Measurements from ENCODE around the gene SCAF4. TPM values are rescaled to one million over a fixed set of nuclear protein-coding genes. Genes with fewer than 3 reads are reported as not detected.

The SCAF4 gene
- total and polyA plus RNA-seq, 8 donors: 23.9 to 44.1 (median 41.5) TPM

DNA sequence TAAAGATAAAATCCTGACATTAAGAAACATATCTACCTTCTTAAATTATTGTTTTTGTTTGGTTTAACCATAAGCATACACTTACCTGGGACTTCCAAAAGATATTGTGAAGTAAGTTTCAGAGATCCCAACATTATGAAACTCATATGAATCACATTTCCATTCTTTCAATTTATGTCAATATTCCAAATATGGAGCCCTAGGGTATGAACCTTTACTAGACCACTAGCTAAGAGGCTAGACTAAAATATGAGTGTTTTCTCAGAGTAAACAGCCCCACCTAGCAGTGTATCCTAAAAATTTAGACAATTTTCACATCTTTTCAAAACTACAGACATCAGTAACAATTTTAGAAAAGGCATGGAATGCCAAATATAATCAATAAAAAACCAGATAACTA, 24.4 kb downstream of the SCAF4 start:
- Histone ChIP-seq H3K27me3 (no peaks in the 10 kb centered on the region), H3K27ac (no peak overlapping the region), H3K9me3 (no peaks in the 10 kb centered on the region), H3K4me3 (no peak overlapping the region), H3K4me1 (peaks cover 10 to 40% of the 10 kb centered on the region in 2 donors), H3K36me3 (peaks cover 0 to 3% of the 10 kb centered on the region in 2 donors)
- intact Hi-C loops (cut with DNase I): no loop called here
- ATAC-seq (no peak), DNase-seq (no peak)
- TF ChIP-seq, protein P1, sequence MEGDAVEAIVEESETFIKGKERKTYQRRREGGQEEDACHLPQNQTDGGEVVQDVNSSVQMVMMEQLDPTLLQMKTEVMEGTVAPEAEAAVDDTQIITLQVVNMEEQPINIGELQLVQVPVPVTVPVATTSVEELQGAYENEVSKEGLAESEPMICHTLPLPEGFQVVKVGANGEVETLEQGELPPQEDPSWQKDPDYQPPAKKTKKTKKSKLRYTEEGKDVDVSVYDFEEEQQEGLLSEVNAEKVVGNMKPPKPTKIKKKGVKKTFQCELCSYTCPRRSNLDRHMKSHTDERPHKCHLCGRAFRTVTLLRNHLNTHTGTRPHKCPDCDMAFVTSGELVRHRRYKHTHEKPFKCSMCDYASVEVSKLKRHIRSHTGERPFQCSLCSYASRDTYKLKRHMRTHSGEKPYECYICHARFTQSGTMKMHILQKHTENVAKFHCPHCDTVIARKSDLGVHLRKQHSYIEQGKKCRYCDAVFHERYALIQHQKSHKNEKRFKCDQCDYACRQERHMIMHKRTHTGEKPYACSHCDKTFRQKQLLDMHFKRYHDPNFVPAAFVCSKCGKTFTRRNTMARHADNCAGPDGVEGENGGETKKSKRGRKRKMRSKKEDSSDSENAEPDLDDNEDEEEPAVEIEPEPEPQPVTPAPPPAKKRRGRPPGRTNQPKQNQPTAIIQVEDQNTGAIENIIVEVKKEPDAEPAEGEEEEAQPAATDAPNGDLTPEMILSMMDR (IDR thresholded peaks at IDR 0.05): no peak

DNA sequence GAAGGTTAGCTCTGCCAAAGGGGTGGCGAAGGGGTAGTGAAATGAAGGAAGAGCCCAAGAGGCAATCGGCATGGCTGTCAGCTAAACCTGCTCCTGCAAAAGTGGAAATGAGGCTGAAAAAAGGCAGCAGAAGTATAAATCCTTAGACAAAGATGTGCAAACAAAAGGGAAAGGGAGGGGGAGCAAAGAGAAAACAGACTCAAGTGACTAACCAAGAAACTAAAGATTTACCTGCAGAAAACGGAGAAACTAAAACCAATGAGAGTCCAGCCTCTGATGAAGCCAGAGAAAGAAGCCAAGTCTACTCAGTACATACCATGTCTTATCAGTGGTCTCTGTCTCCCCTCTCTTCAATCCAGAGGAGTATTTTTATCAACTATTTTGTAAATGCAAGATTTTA, 25.4 kb downstream of the SCAF4 start:
- TF ChIP-seq, protein P1 (IDR thresholded peaks at IDR 0.05): no peak
- no peaks in the 10 kb centered on the region for H3K9me3 ChIP-seq
- no peak overlapping the region for H3K27ac ChIP-seq
- H3K36me3 ChIP-seq: peaks cover 0 to 12% of the 10 kb centered on the region in 2 donors
- DNase-seq (no peak), ATAC-seq (no peak)
- H3K27me3 ChIP-seq: no peaks in the 10 kb centered on the region
- peaks cover 10 to 40% of the 10 kb centered on the region in 2 donors for H3K4me1 ChIP-seq
- intact Hi-C loops (cut with DNase I): no loop called here
- no peak overlapping the region for H3K4me3 ChIP-seq

DNA sequence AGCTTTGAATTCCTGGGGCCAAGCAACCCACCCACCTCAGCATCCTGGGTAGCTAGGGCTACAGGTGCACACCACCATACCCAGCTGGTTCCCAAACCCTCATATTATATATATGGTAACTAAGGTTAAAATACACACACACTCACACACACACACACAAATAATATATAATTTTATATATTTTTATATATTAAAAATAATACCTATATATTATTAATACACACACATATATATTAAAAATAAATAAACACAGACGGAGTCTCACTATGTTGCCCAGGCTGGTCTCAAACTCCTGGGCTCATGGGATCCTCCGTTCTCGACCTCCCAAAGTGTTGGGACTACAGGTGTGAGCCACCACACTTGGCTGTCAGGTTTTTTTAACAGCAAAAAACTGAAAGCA, 31.9 kb downstream of the SCAF4 start:
- no peaks in the 10 kb centered on the region for H3K27me3 ChIP-seq
- H3K4me3 ChIP-seq: no peak overlapping the region
- no peak for DNase-seq
- no peak for ATAC-seq
- no peak overlapping the region for H3K27ac ChIP-seq
- TF ChIP-seq, protein P1 (IDR thresholded peaks at IDR 0.05): no peak
- no peaks in the 10 kb centered on the region for H3K9me3 ChIP-seq
- intact Hi-C loops (cut with DNase I): no loop called here
- H3K36me3 ChIP-seq: peaks cover 0 to 56% of the 10 kb centered on the region in 2 donors
- H3K4me1 ChIP-seq: no peaks in the 10 kb centered on the region

DNA sequence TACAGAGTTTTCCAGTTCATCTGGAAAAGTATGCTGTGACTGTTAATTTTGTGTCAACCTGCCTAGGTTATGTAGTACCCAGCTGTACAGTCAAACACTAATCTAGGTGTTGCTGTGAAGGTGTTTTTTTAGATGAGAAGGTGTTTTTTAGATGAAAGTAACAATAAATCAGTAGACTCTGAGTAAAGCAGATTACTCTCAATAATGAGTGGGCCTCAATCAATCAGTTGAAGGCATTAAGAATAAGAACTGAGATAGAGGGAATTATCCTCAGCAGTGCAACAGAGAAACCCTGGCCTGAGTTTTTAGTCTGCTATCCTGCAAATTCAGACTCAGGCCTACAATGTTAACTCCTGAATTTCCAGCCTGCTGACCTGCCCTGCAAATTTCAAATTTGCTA, 33.5 kb downstream of the SCAF4 start:
- TF ChIP-seq, protein P1 (IDR thresholded peaks at IDR 0.05): no peak
- H3K36me3 ChIP-seq: peaks cover 0 to 70% of the 10 kb centered on the region in 2 donors
- H3K9me3 ChIP-seq: no peaks in the 10 kb centered on the region
- no peak for DNase-seq
- no peak overlapping the region for H3K27ac ChIP-seq
- H3K4me3 ChIP-seq: no peak overlapping the region
- intact Hi-C loops (cut with DNase I): no loop called here
- H3K4me1 ChIP-seq: no peaks in the 10 kb centered on the region
- ATAC-seq: no peak
- H3K27me3 ChIP-seq: no peaks in the 10 kb centered on the region

DNA sequence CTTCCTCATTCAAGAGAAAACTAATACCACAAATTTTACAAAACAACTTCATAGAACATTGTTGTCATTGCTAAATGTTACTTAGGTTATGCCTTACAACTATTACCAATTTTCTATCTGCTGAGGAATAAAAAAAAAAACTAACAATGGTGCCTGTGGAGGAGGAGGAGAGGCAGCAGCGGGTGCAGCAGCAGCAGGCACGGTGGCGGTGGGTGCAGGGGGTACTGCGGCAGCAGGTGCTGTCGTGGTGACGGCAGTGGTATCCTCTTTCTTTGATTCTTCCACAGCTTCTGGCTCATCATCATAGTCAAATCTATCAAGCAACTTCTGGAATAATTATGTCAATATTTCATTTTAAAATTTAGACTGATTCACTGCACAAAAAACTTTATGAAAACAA, 35.5 kb downstream of the SCAF4 start:
- no peaks in the 10 kb centered on the region for H3K4me1 ChIP-seq
- intact Hi-C loops (cut with DNase I): no loop called here
- no peak overlapping the region for H3K27ac ChIP-seq
- no peaks in the 10 kb centered on the region for H3K27me3 ChIP-seq
- peaks cover 0 to 77% of the 10 kb centered on the region in 2 donors for H3K36me3 ChIP-seq
- DNase-seq: no peak
- H3K9me3 ChIP-seq: no peaks in the 10 kb centered on the region
- no peak for ATAC-seq
- no peak overlapping the region for H3K4me3 ChIP-seq
- TF ChIP-seq, protein P1 (IDR thresholded peaks at IDR 0.05): no peak
